T-helper 22 cell (primary cell): ENCODE data around the gene ZNF592.

ENCODE experiments used
- DNase-seq: peaks from one replicate; pipeline ENCODE4 v3.0.0-alpha.2; 2020; ENCODE audit warnings: low read depth

The ZNF592 gene

GRCh38 chr15:84778194-84778593 is 29.8 kb downstream of the ZNF592 start:
- no peak for DNase-seq

- no peak for DNase-seq
Measured at GRCh38 chr15:84780492-84780891, 32.1 kb downstream of the ZNF592 start.

GRCh38 chr15:84781495-84781894 is 33.1 kb downstream of the ZNF592 start:
- no peak for DNase-seq

GRCh38 chr15:84782346-84782745 is 34.0 kb downstream of the ZNF592 start:
- DNase-seq: no peak

- DNase-seq: no peak
Measured at GRCh38 chr15:84783493-84784251, 35.3 kb downstream of the ZNF592 start.

GRCh38 chr15:84784262-84784661 is 35.9 kb downstream of the ZNF592 start:
- DNase-seq: no peak

GRCh38 chr15:84785053-84785452 is 36.7 kb downstream of the ZNF592 start:
- no peak for DNase-seq

GRCh38 chr15:84788500-84788899 is 40.1 kb downstream of the ZNF592 start:
- DNase-seq: no peak

GRCh38 chr15:84789762-84790161 is 41.4 kb downstream of the ZNF592 start:
- no peak for DNase-seq

GRCh38 chr15:84790676-84791075 is 42.3 kb downstream of the ZNF592 start:
- no peak for DNase-seq

GRCh38 chr15:84791763-84792162 is 43.4 kb downstream of the ZNF592 start:
- DNase-seq: no peak

GRCh38 chr15:84793431-84794161 is 45.2 kb downstream of the ZNF592 start:
- no peak for DNase-seq

- DNase-seq: no peak
Measured at GRCh38 chr15:84794162-84794547, 45.8 kb downstream of the ZNF592 start.

- DNase-seq: no peak
Measured at GRCh38 chr15:84795186-84795585, 46.8 kb downstream of the ZNF592 start.

GRCh38 chr15:84797212-84797611 is 48.8 kb downstream of the ZNF592 start:
- no peak for DNase-seq

- DNase-seq: no peak
Measured at GRCh38 chr15:84797801-84798200, 49.4 kb downstream of the ZNF592 start.

- no peak for DNase-seq
Measured at GRCh38 chr15:84798436-84798946, 50.1 kb downstream of the ZNF592 start.

GRCh38 chr15:84799511-84800187 is 51.3 kb downstream of the ZNF592 start:
- DNase-seq: no peak

- DNase-seq: no peak
Measured at GRCh38 chr15:84800365-84800806, 52.0 kb downstream of the ZNF592 start.

GRCh38 chr15:84804005-84804900 is 55.9 kb downstream of the ZNF592 start:
- DNase-seq: no peak

GRCh38 chr15:84805221-84805620 is 56.8 kb downstream of the ZNF592 start:
- DNase-seq: no peak

GRCh38 chr15:84807228-84807627 is 58.8 kb downstream of the ZNF592 start:
- no peak for DNase-seq
